Osteoblast (primary cell): ENCODE results near the gene RALGPS1. TPM values are rescaled to one million over a fixed set of nuclear protein-coding genes. Genes with fewer than 3 reads are reported as not detected.

ENCODE experiments used
- DNase-seq: peaks from one replicate; pipeline ENCODE4 v3.0.0; 2011; ENCODE audit warnings: low spot score, mixed read lengths; ENCODE audit not compliant: insufficient read length; ENCODE audit errors: missing footprints
- H2AFZ ChIP-seq: 2 replicates; pipeline ENCODE4 v1.6.0; 2011; ENCODE audit warnings: mild to moderate bottlenecking, low read length
- H3K27ac ChIP-seq: 2 replicates; pipeline ENCODE4 v1.5.1; 2011; ENCODE audit warnings: mild to moderate bottlenecking, low read depth, low read length, moderate library complexity
- H3K27me3 ChIP-seq: 2 replicates; pipeline ENCODE4 v1.6.0; 2012; ENCODE audit warnings: mild to moderate bottlenecking, control low read depth, inconsistent platforms, low read length, moderate library complexity; ENCODE audit not compliant: insufficient read depth
- H3K36me3 ChIP-seq: 2 replicates; pipeline ENCODE4 v1.5.1; 2011; ENCODE audit warnings: mild to moderate bottlenecking, low read length, control low read depth, moderate library complexity; ENCODE audit not compliant: insufficient read depth
- H3K4me1 ChIP-seq: 2 replicates; pipeline ENCODE4 v1.5.1; 2011; ENCODE audit warnings: mild to moderate bottlenecking, low read length, control low read depth, moderate library complexity; ENCODE audit not compliant: insufficient read depth
- H3K4me2 ChIP-seq: 2 replicates; pipeline ENCODE4 v1.6.0; 2011; ENCODE audit warnings: mild to moderate bottlenecking, low read length; ENCODE audit not compliant: insufficient read depth
- H3K4me3 ChIP-seq: fragments of 200-600 bp; sonication (generic); 3 replicates; pipeline ENCODE4 v1.5.1; 2012; ENCODE audit warnings: mild to moderate bottlenecking, low read length, inconsistent platforms; ENCODE audit not compliant: insufficient read depth
- H3K79me2 ChIP-seq: 2 replicates; pipeline ENCODE4 v1.6.0; 2012; ENCODE audit warnings: mild to moderate bottlenecking, low read length, control low read depth, inconsistent platforms; ENCODE audit not compliant: insufficient read depth
- H3K9me3 ChIP-seq: 2 replicates; pipeline ENCODE4 v1.5.1; 2011; ENCODE audit warnings: low read depth, low read length, control low read depth
- H4K20me1 ChIP-seq: 2 replicates; pipeline ENCODE4 v1.6.0; 2012; ENCODE audit warnings: mild to moderate bottlenecking, low read length, control low read depth; ENCODE audit not compliant: insufficient read depth
- CTCF ChIP-seq: IDR thresholded peaks from 2 replicates; pipeline ENCODE4 v1.5.1; 2011; ENCODE audit warnings: mild to moderate bottlenecking, low read depth, low read length, moderate library complexity; ENCODE audit errors: extremely low read depth
- total RNA-seq: library from RNA; depleted of rRNA; stranded (reverse); fragments of >200 nt; gene quantifications from 2 replicates; pipeline ENCODE4 v1.2.3, GENCODE V29; 2012

The RALGPS1 gene
- total RNA-seq, 1 donor, result 5.1 TPM

GRCh38 chr9:127083138-127083980 is 168.8 kb downstream of the RALGPS1 start:
- H3K79me2 ChIP-seq, result no peaks in the 10 kb centered on the region
- DNase-seq, result no peak
- no peak overlapping the region for H2AFZ ChIP-seq
- H3K27ac ChIP-seq, result no peak overlapping the region
- H3K36me3 ChIP-seq, result no peaks in the 10 kb centered on the region
- no peaks in the 10 kb centered on the region for H3K9me3 ChIP-seq
- H4K20me1 ChIP-seq, result no peaks in the 10 kb centered on the region
- H3K27me3 ChIP-seq, result no peaks in the 10 kb centered on the region
- no peak overlapping the region for H3K4me3 ChIP-seq
- H3K4me2 ChIP-seq, result no peak overlapping the region
- TF ChIP-seq CTCF, result no peak
- no peaks in the 10 kb centered on the region for H3K4me1 ChIP-seq

GRCh38 chr9:127084076-127085039 is 169.8 kb downstream of the RALGPS1 start:
- H3K4me2 ChIP-seq, result no peak overlapping the region
- no peaks in the 10 kb centered on the region for H3K9me3 ChIP-seq
- H4K20me1 ChIP-seq, result no peaks in the 10 kb centered on the region
- H2AFZ ChIP-seq, result no peak overlapping the region
- no peaks in the 10 kb centered on the region for H3K27me3 ChIP-seq
- no peaks in the 10 kb centered on the region for H3K36me3 ChIP-seq
- DNase-seq, result no peak
- no peak for TF ChIP-seq CTCF
- no peak overlapping the region for H3K27ac ChIP-seq
- no peaks in the 10 kb centered on the region for H3K79me2 ChIP-seq
- H3K4me3 ChIP-seq, result no peak overlapping the region
- no peaks in the 10 kb centered on the region for H3K4me1 ChIP-seq

- Histone ChIP-seq H2AFZ (no peak overlapping the region), H3K9me3 (no peaks in the 10 kb centered on the region), H4K20me1 (no peaks in the 10 kb centered on the region), H3K27me3 (no peaks in the 10 kb centered on the region), H3K4me3 (no peak overlapping the region), H3K4me2 (no peak overlapping the region), H3K79me2 (no peaks in the 10 kb centered on the region), H3K36me3 (no peaks in the 10 kb centered on the region), H3K4me1 (no peaks in the 10 kb centered on the region), H3K27ac (no peak overlapping the region)
- no peak for TF ChIP-seq CTCF
- no peak for DNase-seq
Measured at GRCh38 chr9:127085186-127085585, 170.6 kb downstream of the RALGPS1 start.

- no peak for TF ChIP-seq CTCF
- H2AFZ ChIP-seq, result no peak overlapping the region
- H3K4me3 ChIP-seq, result no peak overlapping the region
- no peaks in the 10 kb centered on the region for H3K27me3 ChIP-seq
- no peaks in the 10 kb centered on the region for H3K79me2 ChIP-seq
- DNase-seq, result no peak
- H3K36me3 ChIP-seq, result no peaks in the 10 kb centered on the region
- H3K9me3 ChIP-seq, result no peaks in the 10 kb centered on the region
- no peaks in the 10 kb centered on the region for H3K4me1 ChIP-seq
- H3K27ac ChIP-seq, result no peak overlapping the region
- no peak overlapping the region for H3K4me2 ChIP-seq
- no peaks in the 10 kb centered on the region for H4K20me1 ChIP-seq
Measured at GRCh38 chr9:127086771-127087170, 172.2 kb downstream of the RALGPS1 start.
